GM06990 (cell line): ENCODE results near the gene LIMS1.
"Not testable (repeated sequence)": the region's sequence is repeated elsewhere in the genome, so short reads cannot be mapped to it uniquely, and the experiment has no call there.

ENCODE experiments used
- DNase-seq: peaks from one replicate; pipeline ENCODE4 v3.0.0-alpha.2; 2011; ENCODE audit not compliant: insufficient read length; ENCODE audit errors: extremely low read depth
- H3K27me3 ChIP-seq: replicated peaks from 2 replicates; pipeline ENCODE4 v1.6.0; 2011; ENCODE audit warnings: low read length; ENCODE audit not compliant: control insufficient read depth, insufficient read depth
- H3K36me3 ChIP-seq: 2 replicates; pipeline ENCODE4 v1.5.1; 2011; ENCODE audit warnings: low read length; ENCODE audit not compliant: control insufficient read depth, insufficient read depth
- H3K4me3 ChIP-seq: replicated peaks from 2 replicates; pipeline ENCODE4 v1.5.1; 2011; ENCODE audit warnings: low read depth, mild to moderate bottlenecking, control low read depth, low read length
- CTCF ChIP-seq: IDR thresholded peaks from 2 replicates; pipeline ENCODE4 v1.5.1; 2011; ENCODE audit warnings: low read length, control low read depth, mild to moderate bottlenecking, inconsistent platforms; ENCODE audit not compliant: insufficient read depth, poor library complexity, severe bottlenecking

LIMS1 gene

GRCh38 chr2:108704871-108705270 is 170.6 kb downstream of the LIMS1 start:
- H3K36me3 ChIP-seq: no peaks in the 10 kb centered on the region
- DNase-seq: no peak
- H3K4me3 ChIP-seq: no peak overlapping the region
- TF ChIP-seq CTCF: no peak
- no peaks in the 10 kb centered on the region for H3K27me3 ChIP-seq

GRCh38 chr2:108707300-108707699 is 173.0 kb downstream of the LIMS1 start:
- no peak for DNase-seq
- H3K36me3 ChIP-seq: no peaks in the 10 kb centered on the region
- no peak overlapping the region for H3K4me3 ChIP-seq
- no peak for TF ChIP-seq CTCF
- H3K27me3 ChIP-seq: no peaks in the 10 kb centered on the region

- H3K27me3 ChIP-seq, DNase-seq, H3K36me3 ChIP-seq, H3K4me3 ChIP-seq: not testable (repeated sequence)
These were observed 182.7 kb downstream of the LIMS1 start for GRCh38 chr2:108716971-108717370.

GRCh38 chr2:108719149-108720044 is 185.1 kb downstream of the LIMS1 start, which contains the start of gene RANBP2:
Gene RANBP2, plus strand, starts transcription at chr2:108719482. Its CDS starts 125 bp downstream, at chr2:108719607.
- peak; percentile 95 for DNase-seq
- peak within 1 kb of the TSS; percentile 77 for H3K4me3 ChIP-seq
- no peaks in the 10 kb centered on the region for H3K36me3 ChIP-seq
- H3K27me3 ChIP-seq: no peaks in the 10 kb centered on the region
- no peak for TF ChIP-seq CTCF

GRCh38 chr2:108726048-108726447 is 191.8 kb downstream of the LIMS1 start:
- not testable (repeated sequence) for DNase-seq, H3K27me3 ChIP-seq, H3K36me3 ChIP-seq, H3K4me3 ChIP-seq

GRCh38 chr2:108734656-108735055 is 200.4 kb downstream of the LIMS1 start:
- not testable (repeated sequence) for H3K4me3 ChIP-seq, H3K36me3 ChIP-seq, DNase-seq

More at GRCh38 chr2:108734656-108735055, 200.4 kb downstream of the LIMS1 start:
- H3K27me3 ChIP-seq: not testable (repeated sequence)
